ENCODE results near the gene ANXA2. TPM values are rescaled to one million over a fixed set of nuclear protein-coding genes. Genes with fewer than 3 reads are reported as not detected.
A peak's percentile ranks its signal among the peaks of the same experiment; 100 is the strongest.
"Not testable (repeated sequence)": the region's sequence is repeated elsewhere in the genome, so short reads cannot be mapped to it uniquely, and the experiment has no call there.

The ANXA2 gene
- total RNA-seq, 1 experiment from 2014 or later = 1,903 TPM

GRCh38 chr15:60337076-60337475 lies 60.7 kb downstream of the ANXA2 start:
- intact Hi-C loops (cut with micrococcal nuclease; ENCODE audit: unreplicated experiment) (no loop called here), in situ Hi-C loops (cut with HindIII; ENCODE audit: low pct_unique_long_range_greater_than_20kb, low sequenced_read_pairs) (no loop called here)
- Histone ChIP-seq H3K9me3 (ENCODE audit: control insufficient read depth, insufficient read depth, low read depth, low read length) (no peaks in the 10 kb centered on the region), H3K27ac (ENCODE audit: low read length) (no peak overlapping the region), H3K4me1 (ENCODE audit: control insufficient read depth, insufficient read depth, low read length) (no peaks in the 10 kb centered on the region), H3K4me3 (ENCODE audit: low read depth in 2 of 2, low read length in 2 of 2) (no peak overlapping the region), H3K36me3 (ENCODE audit: control insufficient read depth, insufficient read depth, low read length) (no peaks in the 10 kb centered on the region), H3K27me3 (ENCODE audit: control insufficient read depth, insufficient read depth, low read length) (no peaks in the 10 kb centered on the region)
- DNase-seq (ENCODE audit: low read depth, low spot score) (no peak), ATAC-seq (no peak)
- ChIA-PET CTCF (interaction anchor here (0.6 kb wide), 1 partner anchor 201 kb away, joined by 3 read pairs; no protein-coding TSS in a partner anchor), POLR2A (no interaction called here)
- TF ChIP-seq REST (IDR thresholded peaks at IDR 0.05; ENCODE audit: insufficient read depth in 1 of 2, low read depth in 2 of 2, low read length in 1 of 2) (no peak), TCF7L2 (IDR thresholded peaks at IDR 0.05; ENCODE audit: low read depth, low read length) (no peak), CTCF (IDR thresholded peaks at IDR 0.05) (no peak), SIN3A (IDR thresholded peaks at IDR 0.05; ENCODE audit: borderline replicate concordance, insufficient read depth, low read depth, low read length) (no peak), POLR2AphosphoS5 (IDR thresholded peaks at IDR 0.05; ENCODE audit: low read depth, low read length) (no peak)
- no TSS peak for BruUV-seq (replicated peaks)

GRCh38 chr15:60335296-60335695 lies 62.5 kb downstream of the ANXA2 start:
- H3K27me3 ChIP-seq (ENCODE audit: control insufficient read depth, insufficient read depth, low read length); ATAC-seq; H3K4me1 ChIP-seq (ENCODE audit: control insufficient read depth, insufficient read depth, low read length); POLR2A ChIA-PET; H3K27ac ChIP-seq (ENCODE audit: low read length); H3K4me3 ChIP-seq (ENCODE audit: low read depth in 2 of 2, low read length in 2 of 2); intact Hi-C loops (cut with micrococcal nuclease; ENCODE audit: unreplicated experiment); H3K36me3 ChIP-seq (ENCODE audit: control insufficient read depth, insufficient read depth, low read length); DNase-seq (ENCODE audit: low read depth, low spot score); in situ Hi-C loops (cut with HindIII; ENCODE audit: low pct_unique_long_range_greater_than_20kb, low sequenced_read_pairs); BruUV-seq (replicated peaks); H3K9me3 ChIP-seq (ENCODE audit: control insufficient read depth, insufficient read depth, low read depth, low read length); CTCF ChIA-PET: not testable (repeated sequence)

- DNase-seq (ENCODE audit: low read depth, low spot score) (no peak), ATAC-seq (peak; percentile 86)
- BruUV-seq (replicated peaks) = no TSS peak
- POLR2A ChIA-PET = no interaction called here
- Histone ChIP-seq H3K27me3 (ENCODE audit: control insufficient read depth, insufficient read depth, low read length) (no peaks in the 10 kb centered on the region), H3K27ac (ENCODE audit: low read length) (no peak overlapping the region; the same call in 1 of the 2 replicates), H3K36me3 (ENCODE audit: control insufficient read depth, insufficient read depth, low read length) (no peaks in the 10 kb centered on the region), H3K9me3 (ENCODE audit: control insufficient read depth, insufficient read depth, low read depth, low read length) (no peaks in the 10 kb centered on the region), H3K4me3 (ENCODE audit: low read depth in 2 of 2, low read length in 2 of 2) (no peak overlapping the region), H3K4me1 (ENCODE audit: control insufficient read depth, insufficient read depth, low read length) (no peaks in the 10 kb centered on the region)
- intact Hi-C loops (cut with micrococcal nuclease; ENCODE audit: unreplicated experiment) = loop anchor here (1.0 to 10.0 kb wide), 4 partner anchors 191 to 637 kb away; no protein-coding TSS in a partner anchor
- in situ Hi-C loops (cut with HindIII; ENCODE audit: low pct_unique_long_range_greater_than_20kb, low sequenced_read_pairs) = no loop called here
- TF ChIP-seq CTCF (IDR thresholded peaks at IDR 0.05) (peak; percentile 84), SIN3A (IDR thresholded peaks at IDR 0.05; ENCODE audit: borderline replicate concordance, insufficient read depth, low read depth, low read length) (no peak), REST (IDR thresholded peaks at IDR 0.05; ENCODE audit: insufficient read depth in 1 of 2, low read depth in 2 of 2, low read length in 1 of 2) (no peak)
- CTCF ChIA-PET = interaction anchor here (0.6 to 1.0 kb wide), 4 partner anchors 192 to 606 kb away, joined by 3 to 5 read pairs (median 4); no protein-coding TSS in a partner anchor
Observed at GRCh38 chr15:60328852-60329443, 68.8 kb downstream of the ANXA2 start.

Measured in Panc1 (cell line).